HG03045 (cell line): ENCODE measurements around the gene RAB1A.
A peak's percentile ranks its signal among the peaks of the same experiment; 100 is the strongest.
"Not testable (repeated sequence)": the region's sequence is repeated elsewhere in the genome, so short reads cannot be mapped to it uniquely, and the experiment has no call there.

ENCODE experiments used
- ATAC-seq: cut with Tn5 transposase; IDR thresholded peaks from one replicate; pipeline ENCODE4 v1.9.1; 2021; ENCODE audit warnings: mild to moderate bottlenecking, moderate library complexity; ENCODE audit not compliant: unreplicated experiment

RAB1A gene

DNA sequence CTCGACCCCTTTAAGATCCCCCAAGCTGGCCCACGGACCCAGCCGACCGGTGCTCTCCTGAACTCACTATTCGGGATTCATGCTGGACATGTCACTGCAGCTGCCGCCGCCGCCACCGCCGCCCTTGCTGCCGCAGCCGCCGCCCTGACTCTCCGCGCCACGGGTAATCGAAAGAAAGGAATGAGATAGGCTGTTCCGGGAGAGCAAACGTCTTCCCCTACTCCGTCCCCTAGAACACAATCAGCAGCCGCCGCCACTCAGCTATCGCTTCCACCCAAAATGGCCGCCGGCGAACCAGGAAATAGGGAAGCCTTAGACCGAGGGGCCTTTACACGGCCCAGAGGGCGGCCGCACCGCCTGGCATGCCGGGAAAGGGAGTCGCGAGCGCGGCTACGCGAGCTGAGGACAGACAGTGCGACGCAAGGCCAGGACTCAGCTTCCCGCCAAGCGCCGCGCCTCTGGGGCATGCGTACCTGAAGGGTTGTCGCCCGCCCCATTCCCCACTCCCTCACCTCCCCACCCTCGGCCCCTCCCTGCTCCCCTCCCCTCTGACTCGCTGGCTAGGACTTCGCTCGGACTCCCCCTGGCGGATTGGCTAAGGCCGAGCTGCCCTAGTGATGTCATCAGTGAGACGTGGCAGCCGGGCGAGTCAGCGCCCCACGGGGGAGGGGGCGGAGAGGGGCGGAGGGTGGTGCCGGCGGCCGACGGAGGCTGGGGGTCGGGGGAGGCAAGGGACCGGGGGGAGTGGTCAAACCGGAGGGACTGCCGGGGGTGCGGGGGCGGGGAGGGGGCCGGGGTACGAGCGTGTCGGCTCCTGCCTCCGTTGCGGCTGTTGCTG lies at the start of gene RAB1A:
TSS of gene RAB1A (minus strand) at position 281 of the 838 bp plus-strand sequence. CDS start at position 90, 191 bp downstream.
- ATAC-seq, result peak; percentile 97

DNA sequence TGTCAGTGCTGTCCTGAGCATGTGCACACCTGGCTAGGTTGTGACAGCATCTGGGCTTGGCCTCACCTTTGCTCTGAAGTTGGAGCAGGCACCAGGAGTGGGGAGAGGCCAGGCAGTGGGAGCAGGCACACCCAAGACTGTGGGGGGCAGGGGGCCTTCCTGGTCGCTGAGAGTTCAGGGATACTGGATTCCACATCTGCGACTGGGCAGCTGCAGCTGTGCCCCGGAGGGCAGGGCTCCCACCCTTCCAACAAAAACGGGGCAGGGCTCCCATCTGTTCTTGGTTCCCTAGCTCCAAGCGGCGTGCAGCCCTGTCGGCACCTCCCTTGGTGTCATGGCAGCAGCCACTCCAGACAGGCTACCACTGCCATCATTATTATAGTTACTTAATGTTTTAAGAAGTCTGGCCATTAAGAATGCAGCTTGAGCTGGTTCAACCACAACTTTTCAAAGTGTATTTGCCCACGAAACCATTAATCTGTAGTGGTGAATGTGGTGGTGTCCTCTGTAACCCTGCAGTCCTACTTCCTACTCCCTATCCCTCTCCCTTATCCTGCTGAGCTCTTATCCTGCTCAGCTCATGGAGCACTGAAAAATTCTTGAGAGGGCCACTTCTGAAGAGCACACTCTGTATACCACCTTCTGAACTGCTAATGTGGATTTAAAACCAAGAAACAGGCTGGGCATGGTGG lies 48.0 kb upstream of the RAB1A start:
- ATAC-seq, result no peak

DNA sequence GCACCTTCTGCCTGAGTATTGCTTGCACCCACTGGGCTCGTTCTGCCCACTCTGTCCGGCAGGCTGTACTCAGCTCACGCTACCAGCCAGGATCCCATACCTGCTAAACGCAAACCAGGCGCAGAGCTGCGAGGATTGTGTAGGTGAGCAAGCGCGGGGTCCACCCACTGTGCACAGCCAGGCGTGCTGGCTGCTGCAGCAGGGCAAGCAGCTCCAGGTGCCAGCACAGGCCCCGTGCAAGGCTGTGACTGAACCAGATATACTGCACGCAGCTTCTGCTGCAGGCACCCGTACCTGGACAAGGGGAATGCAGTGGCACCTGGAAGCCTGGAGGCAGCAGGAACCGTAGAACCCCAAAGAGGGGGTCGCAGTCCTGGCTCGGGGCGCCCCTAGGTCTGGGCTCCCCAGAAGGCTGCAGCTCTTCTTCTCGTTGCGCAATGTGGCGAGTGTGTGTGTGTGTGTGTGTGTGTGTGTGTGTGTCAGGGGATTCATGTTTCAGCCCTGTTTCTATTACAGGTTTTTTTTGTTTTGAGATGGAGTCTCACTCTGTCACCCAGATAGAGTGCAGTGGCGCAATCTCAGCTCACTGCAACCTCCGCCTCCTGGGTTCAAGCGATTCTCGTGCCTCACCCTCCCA lies 46.1 kb upstream of the RAB1A start:
- no peak for ATAC-seq

DNA sequence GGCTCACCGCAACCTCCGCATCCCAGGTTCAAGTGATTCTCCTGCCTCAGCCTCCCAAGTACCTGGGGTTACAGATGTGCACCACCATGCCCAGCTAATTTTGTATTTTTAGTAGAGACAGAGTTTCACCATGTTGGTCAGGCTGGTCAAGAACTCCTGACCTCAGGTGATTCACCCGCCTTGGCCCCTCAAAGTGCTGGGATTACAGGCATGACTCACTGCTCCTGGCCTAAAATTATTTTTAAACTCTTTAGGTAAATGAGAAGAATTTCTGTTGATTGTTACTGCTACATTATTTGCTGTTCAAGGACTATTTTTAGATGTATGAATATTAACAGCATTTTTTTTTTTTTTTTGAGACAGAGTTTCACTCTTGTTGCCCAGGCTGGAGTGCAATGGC lies 44.1 kb upstream of the RAB1A start:
- not testable (repeated sequence) for ATAC-seq

DNA sequence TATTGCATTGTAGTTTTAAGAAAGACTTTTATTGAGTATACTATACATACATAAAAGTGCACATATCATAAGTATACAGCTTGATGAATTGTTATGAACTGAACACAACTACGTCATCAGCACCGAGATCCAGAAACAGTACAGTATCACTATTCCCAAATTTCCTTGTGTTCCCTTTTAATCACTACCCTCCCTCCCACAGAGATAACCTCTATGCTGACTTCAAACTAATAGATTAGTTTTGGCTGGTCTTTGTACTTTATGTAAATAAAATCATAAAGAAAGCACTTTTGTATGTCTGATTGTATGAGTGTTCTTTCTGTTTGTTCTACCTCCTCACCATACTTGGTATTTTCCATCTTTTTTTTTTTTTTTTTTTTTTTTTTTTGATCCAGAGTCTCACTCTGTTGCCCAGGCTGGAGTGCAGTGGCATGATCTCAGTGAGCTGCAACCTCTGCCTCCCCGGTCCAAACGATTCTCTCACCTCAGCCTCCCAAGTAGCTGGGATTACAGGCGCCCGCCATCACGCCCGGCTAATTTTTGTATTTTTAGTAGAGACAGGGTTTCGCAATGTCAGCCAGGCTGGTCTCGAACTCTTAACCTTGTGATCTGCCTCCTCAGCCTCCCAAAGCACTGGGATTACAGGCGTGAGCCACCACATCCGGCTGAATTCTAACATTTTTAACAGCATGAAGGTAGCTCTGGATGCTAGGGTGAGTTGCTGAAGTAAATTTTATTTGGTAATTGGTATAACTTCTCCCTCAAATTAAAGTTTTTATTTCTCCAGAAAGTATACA lies 43.3 kb upstream of the RAB1A start:
- no peak for ATAC-seq

DNA sequence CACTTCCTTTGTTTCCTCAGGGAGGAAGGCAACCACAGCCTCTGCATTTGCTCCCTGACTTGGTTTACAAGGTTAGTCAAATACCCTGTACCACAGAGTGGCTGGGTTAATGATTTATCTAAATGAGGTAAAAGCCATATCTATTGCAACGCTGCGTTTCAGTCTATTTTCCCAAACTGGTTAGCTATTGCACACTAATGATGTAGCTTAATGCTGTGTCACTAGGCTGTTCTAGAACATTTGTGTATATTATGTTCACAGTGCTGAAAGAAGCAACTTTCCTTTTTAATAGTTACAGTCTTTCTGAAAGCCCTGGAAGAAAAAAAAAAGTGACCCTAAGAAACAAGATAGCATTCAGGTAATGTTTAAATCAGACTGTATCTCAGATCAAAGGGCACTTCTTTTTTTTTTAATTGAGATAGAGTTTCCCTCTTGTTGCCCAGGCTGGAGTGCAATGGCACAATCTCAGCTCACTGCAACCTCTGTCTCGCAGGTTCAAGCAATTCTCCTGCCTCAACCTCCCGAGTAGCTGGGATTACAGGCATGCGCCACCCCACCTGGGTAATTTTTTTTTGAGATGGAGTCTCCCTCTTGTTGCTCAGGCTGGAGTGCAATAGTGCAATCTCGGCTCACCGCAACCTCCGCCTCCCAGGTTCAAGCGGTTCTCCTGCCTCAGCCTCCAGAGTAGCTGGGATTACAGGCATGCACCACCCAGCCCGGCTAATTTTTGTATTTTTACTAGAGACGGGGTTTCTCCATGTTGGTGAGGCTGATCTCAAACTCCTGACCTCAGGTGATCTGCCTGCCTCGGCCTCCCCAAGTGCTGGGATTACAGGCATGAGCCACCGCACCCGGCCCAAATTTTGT lies 40.9 kb upstream of the RAB1A start:
- not testable (repeated sequence) for ATAC-seq

DNA sequence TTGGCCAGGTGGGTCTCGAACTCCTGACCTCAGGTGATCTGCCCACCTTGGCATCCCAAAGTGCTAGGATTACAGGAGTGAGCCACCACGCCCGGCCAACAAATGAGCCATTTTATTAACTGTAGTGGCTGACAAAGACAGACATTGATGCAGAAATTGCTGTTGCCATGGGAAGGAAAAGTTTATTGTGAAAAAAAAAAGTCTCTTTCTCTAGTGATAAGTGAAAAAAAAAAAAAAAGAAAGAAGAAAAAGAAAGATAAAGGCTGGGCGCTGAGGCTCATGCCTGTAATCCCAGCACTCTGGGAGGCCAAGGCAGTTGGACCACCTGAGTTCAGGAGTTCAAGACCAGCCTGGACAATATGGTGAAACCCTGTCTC lies 39.8 kb upstream of the RAB1A start:
- no peak for ATAC-seq

DNA sequence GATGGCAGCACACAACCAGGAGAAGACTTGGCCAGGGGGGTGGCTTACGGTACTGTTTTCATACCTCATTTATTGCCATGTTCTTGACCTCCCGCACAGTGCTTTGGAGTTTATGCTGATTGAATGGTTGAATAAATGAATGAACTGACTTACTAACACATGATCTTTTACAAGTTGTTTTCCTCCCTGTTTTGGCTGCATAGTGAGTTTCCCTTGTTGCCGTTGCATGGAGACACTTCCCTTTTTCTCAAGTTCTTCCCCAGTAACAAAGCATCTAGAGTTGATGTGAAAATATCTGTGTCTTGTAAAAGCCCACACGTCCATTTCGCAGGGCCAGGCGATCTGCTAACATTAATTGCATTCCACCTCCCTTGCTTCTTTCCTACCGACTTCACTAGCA lies 35.7 kb upstream of the RAB1A start:
- no peak for ATAC-seq

DNA sequence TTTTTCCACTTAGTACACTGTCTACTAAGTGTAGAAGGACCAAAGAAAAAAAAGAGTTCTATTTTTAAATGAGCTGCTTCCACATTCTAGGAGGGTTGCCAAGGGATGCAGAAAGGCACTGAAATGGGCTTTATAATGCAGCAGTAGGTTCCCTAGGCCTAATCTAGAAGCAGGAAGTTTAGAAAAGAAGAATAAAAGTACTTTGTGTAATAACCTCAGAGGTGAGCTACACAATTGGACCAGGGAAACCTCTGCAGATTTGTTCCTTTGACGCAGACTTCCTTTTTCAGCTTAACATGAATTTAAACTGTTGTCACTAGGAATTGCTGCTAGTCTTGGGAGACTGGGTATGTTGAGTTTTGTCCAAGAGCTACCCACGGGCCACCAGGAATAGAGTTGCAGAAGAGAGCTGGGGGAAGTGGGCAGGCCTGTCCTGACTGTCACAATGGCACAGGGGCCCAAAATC lies 34.6 kb upstream of the RAB1A start:
- ATAC-seq, result no peak

DNA sequence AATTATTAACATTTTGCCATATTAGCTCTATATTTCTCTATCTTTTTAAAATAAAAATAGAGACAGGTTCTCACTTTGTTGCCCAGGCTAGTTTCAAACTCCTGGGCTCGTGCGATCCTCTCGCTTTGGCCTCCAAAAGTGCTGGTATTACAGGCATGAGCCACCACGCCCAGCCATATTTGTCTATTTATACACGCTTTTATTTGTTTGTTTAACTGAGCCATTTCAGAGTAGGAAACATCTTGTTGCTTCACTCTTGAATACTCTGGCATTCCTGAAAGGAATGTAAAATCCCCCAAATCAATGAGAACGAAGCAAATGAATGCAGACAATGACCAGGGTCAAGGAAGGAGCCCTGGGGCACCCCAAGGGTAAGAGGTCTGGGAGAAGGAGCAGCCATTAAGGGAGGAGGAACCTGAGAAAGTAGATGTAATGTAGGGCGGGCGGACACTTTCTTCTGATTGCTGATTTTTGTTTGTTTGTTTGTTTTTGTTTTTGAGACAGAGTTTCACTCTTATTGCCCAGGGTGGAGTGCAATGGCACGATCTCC lies 31.7 kb upstream of the RAB1A start:
- ATAC-seq, result no peak

DNA sequence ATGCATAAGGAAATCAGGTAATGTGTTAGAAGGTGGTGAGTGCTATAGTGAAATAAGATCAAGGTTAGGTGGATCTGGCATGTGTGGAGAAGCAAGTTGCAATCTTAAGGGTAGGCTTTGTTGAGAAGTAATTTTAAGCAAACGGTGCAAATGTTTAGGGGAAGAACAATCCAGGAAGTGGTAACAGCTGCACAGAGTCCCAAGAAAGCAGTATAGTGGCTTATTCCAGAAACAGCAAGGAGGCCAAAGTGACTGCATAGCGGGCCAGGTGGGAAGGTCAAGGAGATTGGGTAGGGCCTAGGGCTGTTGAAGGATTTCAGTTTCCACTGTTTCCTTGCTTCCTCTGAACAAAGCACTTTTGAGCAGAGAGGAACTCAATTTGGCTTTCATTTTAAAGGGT lies 30.0 kb upstream of the RAB1A start:
- no peak for ATAC-seq

DNA sequence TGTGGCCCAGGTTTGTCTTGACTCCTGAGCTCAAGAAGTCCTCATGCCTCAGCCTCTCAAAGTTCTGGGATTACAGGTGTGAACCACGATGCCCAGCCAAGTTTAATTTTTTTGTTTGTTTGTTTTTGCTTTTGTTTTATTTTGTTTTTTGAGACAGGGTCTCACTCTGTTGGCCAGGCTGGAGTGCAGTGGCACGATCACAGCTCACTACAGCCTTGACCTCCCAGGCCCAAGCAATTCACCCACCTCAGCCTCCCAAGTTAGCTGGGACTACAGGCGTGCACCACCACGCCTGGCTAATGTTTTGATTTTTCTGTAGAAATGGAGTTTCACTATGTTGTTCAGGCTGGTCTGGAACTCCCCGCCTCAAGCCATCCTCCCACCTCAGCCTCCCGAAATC lies 29.4 kb upstream of the RAB1A start:
- ATAC-seq, result no peak

DNA sequence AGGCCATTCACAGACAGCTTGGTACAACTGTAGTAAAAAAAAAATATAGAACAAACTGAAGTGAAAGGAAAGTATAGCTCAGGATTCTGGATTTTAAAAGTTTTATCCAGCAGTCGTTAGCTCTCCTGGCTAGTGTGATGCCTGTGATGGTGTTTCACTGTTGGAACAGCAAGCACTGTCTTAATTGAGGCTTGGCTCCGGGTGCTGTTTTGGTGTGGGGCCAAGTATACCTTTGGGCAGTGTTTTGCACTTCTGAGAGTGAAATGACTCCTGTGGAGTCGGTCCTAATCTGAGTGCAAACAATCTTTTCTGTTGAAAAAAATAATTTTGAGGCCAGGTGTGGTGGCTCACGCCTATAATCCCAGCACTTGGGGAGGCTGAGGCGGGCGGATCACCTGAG lies 28.7 kb upstream of the RAB1A start:
- ATAC-seq, result no peak

DNA sequence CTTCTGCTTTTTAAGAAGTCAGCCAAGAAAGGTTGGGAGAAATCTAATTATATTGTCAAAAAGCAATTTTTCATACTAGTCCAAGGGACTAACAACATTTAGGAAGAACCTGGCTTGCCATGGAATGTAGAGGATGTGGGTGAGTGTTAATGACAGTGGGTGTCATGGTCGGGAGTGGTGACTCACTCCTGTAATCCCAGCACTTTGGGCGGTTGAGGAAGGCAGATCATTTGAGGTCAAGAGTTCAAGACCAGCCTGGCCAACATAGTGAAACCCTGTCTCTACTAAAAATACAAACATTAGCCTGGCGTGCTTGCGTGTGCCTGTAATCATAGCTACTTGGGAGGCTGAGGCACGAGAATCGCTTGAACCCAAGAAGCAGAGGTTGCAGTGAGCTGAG lies 27.9 kb upstream of the RAB1A start:
- ATAC-seq, result not testable (repeated sequence)

DNA sequence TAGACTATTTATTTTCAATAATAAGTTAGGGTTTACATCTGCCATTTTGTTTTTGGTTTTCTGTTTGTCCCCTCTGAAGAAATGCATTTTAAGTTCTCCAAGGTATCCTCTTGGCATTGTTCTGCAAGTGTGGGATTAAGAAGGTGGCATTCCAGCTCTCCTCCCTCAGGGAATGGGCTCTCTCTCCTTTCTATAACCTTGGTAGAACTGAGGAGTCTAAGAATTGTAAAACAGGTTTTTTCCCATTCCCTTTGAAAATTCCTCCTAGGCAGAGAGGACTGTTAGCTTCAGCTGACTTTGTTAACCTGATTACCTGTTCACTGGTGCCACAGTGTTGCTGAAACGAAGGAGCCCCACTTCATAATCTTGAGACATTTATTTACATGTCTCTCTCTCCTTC lies 26.1 kb upstream of the RAB1A start:
- ATAC-seq, result no peak

DNA sequence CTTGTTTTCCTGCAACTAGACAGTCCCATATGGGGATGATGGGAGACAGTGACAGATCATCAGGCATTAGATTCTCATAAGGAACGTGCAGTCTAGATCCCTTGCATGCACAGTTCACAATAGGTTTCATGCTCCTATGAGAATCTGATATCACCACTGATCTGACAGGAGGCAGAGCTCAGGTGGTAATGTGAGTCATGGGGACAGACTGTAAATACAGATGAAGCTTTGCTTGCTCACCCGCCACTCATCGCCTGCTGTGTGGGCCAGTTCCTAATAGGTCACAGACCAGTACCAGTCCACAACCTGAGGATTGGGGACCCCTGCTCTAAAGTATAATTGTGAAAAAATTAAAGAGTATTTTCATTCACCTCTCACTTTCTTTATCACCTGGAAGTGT lies 23.6 kb upstream of the RAB1A start:
- no peak for ATAC-seq

DNA sequence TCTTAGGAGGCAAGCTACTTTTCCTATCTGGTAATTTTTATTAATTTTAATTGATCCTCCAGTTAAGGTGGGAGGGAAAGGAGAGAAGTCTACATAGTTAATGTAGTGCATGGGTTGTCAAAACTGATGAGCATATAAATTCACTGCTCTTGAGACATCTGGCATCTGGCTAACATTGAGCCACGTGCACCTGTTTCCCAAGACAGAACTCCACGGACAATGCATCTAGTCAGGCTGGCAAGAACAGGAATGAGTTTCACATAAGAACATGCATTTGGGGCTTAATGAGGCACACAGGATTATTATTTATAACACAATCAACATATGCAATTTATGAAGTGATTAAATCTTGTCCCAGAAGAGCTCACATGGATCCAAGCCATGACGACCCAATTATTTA lies 16.2 kb upstream of the RAB1A start:
- ATAC-seq, result no peak

DNA sequence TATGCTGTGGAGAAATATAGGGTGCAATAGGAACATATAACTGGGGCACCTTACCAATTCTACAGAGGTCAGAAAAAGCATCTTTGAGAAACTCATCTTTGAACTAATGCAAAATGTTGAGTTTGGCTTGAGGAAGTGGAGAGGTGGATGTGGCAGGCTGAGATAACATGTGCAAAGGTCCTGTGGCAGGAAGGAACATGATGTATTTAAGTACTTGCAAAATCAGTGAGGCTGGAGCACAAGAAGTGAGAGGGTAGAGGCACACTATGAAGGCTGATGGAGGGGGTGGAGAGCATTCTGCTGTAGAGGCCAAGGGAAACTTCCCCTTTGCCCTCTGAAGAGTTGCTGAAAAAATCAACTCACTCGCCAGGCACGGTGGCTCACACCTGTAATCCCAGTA lies 14.7 kb upstream of the RAB1A start:
- ATAC-seq, result no peak

DNA sequence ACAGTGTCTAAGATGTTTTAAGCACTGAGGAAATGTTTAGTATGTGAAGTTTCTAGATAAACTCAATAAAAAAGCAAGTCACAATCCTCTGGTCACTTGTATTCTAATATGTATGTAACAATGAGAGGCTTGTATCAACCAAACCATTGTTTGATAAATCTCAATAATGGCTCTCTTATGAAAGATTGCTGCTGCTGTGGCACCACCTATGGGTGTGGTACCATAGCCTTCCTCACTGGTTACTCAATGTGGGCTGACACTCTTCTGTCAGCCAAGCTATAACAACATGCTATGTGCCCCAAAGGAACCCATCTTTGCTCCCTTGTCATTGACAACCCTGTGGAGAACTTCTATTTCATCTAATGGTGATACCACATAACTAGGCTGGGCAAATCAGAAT lies 12.6 kb upstream of the RAB1A start:
- ATAC-seq, result no peak
